ENCODE results near the gene EFTUD2. TPM values are rescaled to one million over a fixed set of nuclear protein-coding genes. Genes with fewer than 3 reads are reported as not detected.
A peak's percentile ranks its signal among the peaks of the same experiment; 100 is the strongest.

Gene EFTUD2
- total RNA-seq, 1 donor from 2014 or later: 192 TPM

DNA sequence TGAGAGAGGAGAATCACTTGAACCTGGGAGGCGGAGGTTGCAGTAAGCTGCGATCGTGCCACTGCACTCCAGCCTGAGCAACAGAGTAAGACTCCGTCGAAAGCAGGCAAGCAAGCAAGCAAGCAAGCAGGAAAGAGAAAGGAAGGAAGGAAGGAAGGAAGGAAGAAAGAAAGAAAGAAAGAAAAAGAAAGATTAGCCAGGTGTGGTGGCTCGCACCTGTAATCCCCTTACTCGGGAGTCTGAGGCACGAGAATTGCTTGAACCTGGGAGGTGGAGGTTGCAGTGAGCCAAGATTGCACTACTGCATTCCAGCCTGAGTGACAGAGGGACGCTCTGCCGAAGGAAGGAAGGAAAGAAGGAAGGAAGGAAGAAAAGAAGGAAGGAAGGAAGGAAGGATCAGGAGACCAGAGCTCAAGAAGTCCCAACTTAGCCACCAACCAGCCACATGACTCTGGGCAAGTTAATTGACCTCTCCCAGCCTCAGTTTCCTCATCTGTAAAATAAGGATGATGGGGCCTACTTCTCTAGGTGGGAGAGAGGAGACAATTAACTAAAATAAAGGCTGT, 9.6 kb upstream of the EFTUD2 start:
- peaks cover 24% of the 10 kb centered on the region for H3K27me3 Mint-ChIP-seq (ENCODE audit: low read depth)
- no peaks in the 10 kb centered on the region for H3K9me3 Mint-ChIP-seq
- no peaks in the 10 kb centered on the region for H3K36me3 Mint-ChIP-seq (ENCODE audit: low read depth)
- H3K4me3 Mint-ChIP-seq: no peak overlapping the region
- TF ChIP-seq, protein P1, sequence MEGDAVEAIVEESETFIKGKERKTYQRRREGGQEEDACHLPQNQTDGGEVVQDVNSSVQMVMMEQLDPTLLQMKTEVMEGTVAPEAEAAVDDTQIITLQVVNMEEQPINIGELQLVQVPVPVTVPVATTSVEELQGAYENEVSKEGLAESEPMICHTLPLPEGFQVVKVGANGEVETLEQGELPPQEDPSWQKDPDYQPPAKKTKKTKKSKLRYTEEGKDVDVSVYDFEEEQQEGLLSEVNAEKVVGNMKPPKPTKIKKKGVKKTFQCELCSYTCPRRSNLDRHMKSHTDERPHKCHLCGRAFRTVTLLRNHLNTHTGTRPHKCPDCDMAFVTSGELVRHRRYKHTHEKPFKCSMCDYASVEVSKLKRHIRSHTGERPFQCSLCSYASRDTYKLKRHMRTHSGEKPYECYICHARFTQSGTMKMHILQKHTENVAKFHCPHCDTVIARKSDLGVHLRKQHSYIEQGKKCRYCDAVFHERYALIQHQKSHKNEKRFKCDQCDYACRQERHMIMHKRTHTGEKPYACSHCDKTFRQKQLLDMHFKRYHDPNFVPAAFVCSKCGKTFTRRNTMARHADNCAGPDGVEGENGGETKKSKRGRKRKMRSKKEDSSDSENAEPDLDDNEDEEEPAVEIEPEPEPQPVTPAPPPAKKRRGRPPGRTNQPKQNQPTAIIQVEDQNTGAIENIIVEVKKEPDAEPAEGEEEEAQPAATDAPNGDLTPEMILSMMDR (conservative IDR thresholded peaks at IDR 0.05): no peak
- peak overlapping the region; percentile 91 for H3K27ac Mint-ChIP-seq (ENCODE audit: unreplicated experiment)
- peaks cover 27% of the 10 kb centered on the region for H3K4me1 Mint-ChIP-seq
- DNase-seq (ENCODE audit: low read depth, low spot score): no peak

DNA sequence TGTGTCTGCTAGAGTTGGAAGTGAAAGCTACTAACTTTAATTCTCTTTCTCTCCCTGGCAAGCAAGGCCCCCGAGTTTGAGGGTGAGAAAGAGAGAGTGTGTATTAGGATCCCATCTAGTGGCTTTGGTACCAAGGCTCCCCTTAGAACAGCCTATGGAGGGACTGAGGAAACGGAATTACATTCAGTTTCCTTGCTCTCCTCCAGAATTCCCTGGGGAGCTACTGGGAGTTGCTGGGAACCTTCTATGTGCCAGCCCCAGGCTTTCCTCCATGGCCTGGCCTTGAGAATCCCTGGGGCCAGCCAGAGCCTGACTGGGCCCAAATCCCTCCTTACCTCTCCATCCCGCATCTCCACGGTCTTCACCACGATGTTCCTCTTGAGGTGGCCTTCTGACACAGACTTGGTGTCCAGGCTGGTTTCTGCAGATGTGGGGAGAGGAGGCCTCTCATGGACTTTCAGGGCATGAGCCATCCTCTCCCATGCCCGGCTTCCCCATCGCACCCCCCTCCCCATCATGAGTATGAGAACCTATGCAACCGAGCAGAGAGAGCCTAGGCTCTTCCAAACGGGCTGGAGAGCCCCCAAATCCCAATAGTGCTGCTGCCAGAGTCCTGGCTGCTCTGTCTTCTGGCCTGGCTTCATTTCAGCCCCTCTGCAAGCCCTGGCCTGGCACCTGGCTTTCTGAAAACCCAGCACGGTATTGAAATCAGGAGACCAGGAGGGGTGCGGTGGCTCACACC, 8.7 kb upstream of the EFTUD2 start:
- H3K27me3 Mint-ChIP-seq (ENCODE audit: low read depth): peaks cover 19% of the 10 kb centered on the region
- H3K4me1 Mint-ChIP-seq: peaks cover 22% of the 10 kb centered on the region
- no peak overlapping the region for H3K4me3 Mint-ChIP-seq
- TF ChIP-seq, protein P1 (conservative IDR thresholded peaks at IDR 0.05): no peak
- no peaks in the 10 kb centered on the region for H3K9me3 Mint-ChIP-seq
- no peaks in the 10 kb centered on the region for H3K36me3 Mint-ChIP-seq (ENCODE audit: low read depth)
- no peak for DNase-seq (ENCODE audit: low read depth, low spot score)
- H3K27ac Mint-ChIP-seq (ENCODE audit: unreplicated experiment): no peak overlapping the region

DNA sequence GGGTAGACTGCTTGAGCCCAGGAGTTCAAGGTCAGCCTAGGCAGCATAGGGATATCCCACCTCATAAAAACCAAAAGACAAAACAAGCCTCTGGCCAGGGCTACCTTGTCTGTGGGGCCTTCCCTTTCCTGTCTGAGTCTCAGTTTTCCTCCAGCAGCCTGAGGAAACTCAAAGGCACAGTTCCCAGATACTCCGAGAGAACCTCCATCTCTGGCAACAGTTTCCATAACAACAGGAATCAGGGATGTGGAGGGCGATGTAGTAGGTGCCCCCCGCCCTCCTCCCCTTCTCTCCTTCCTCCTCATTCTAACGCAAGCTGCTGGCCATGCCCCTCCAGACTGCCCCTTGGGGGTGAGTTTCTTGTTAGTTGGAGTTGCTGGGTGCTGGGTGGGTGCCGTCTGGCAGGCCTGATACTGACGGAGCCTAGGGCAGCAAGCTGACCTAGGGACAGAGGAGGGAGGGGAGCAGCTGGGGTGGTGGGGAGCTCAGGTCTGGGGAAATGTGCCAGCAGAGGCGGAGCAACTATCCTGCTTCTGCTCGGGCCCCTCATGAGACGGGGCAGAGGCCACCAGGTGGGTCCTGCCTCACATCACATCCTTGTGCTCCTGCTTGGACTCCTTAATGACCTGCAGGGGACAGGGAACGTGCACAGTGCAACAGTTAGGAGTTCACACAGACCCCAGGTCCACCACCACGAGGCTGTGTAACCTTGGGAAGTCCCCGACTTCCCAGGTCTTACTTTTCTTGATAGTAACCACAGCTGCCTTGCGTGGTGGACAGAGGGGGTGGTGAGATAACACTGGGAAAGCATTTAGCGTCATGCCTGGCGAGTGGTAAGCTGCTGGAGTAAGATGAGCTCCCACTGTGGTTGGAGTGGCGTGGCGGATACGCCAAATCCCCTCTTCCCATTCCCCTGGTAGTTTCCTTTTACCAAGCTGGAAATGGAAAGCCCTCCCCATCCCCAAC, 7.8 kb upstream of the EFTUD2 start:
- Mint-ChIP-seq H3K27ac (ENCODE audit: unreplicated experiment) (no peak overlapping the region), H3K36me3 (ENCODE audit: low read depth) (no peaks in the 10 kb centered on the region), H3K27me3 (ENCODE audit: low read depth) (peaks cover 12% of the 10 kb centered on the region), H3K4me3 (no peak overlapping the region), H3K9me3 (no peaks in the 10 kb centered on the region), H3K4me1 (peaks cover 17% of the 10 kb centered on the region)
- TF ChIP-seq, protein P1 (conservative IDR thresholded peaks at IDR 0.05): no peak
- DNase-seq (ENCODE audit: low read depth, low spot score): no peak

DNA sequence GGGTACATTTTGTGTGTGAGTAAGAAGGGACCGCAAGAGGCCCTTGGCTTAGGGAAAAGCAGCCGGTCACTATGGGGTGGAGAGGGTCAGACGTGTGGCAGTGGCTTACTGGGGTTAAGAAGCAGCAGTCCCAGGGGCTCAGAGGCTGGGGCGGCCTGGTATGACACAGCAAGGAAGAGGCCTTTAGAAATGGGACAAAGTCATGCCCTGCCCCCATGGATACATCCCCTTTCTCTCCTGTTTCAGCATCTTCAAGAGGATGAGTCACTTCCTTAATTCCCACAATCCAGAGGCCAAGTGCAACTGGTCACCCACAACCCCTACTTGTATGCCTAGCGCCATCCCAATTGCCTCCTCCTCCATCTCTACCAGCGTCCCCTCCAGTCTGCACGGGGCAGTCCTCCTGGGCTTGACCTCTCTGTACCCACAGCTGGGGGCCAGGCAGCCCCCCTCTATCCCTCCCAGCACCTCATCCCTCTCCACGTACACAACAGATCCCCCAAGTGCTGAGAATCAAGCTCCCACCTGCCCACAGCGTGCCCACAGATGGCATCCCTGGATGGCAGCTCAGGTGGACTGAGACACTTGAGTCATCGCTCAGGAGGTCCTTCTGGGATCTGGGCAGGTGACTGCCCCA, 6.9 kb upstream of the EFTUD2 start:
- peaks cover 17% of the 10 kb centered on the region for H3K4me1 Mint-ChIP-seq
- TF ChIP-seq, protein P1 (conservative IDR thresholded peaks at IDR 0.05): no peak
- DNase-seq (ENCODE audit: low read depth, low spot score): no peak
- no peaks in the 10 kb centered on the region for H3K36me3 Mint-ChIP-seq (ENCODE audit: low read depth)
- H3K9me3 Mint-ChIP-seq: no peaks in the 10 kb centered on the region
- peaks cover 6% of the 10 kb centered on the region for H3K27me3 Mint-ChIP-seq (ENCODE audit: low read depth)
- peak overlapping the region; percentile 46 for H3K27ac Mint-ChIP-seq (ENCODE audit: unreplicated experiment)
- H3K4me3 Mint-ChIP-seq: peak overlapping the region; percentile 33

Measured in neural crest cell (in vitro differentiated cells).